ENCODE data around the gene AVP. TPM values are rescaled to one million over a fixed set of nuclear protein-coding genes. Genes with fewer than 3 reads are reported as not detected.
"Not testable (repeated sequence)": the region's sequence is repeated elsewhere in the genome, so short reads cannot be mapped to it uniquely, and the experiment has no call there.

AVP gene
- total RNA-seq, 2 experiments from 2014 or later: not detected

DNA sequence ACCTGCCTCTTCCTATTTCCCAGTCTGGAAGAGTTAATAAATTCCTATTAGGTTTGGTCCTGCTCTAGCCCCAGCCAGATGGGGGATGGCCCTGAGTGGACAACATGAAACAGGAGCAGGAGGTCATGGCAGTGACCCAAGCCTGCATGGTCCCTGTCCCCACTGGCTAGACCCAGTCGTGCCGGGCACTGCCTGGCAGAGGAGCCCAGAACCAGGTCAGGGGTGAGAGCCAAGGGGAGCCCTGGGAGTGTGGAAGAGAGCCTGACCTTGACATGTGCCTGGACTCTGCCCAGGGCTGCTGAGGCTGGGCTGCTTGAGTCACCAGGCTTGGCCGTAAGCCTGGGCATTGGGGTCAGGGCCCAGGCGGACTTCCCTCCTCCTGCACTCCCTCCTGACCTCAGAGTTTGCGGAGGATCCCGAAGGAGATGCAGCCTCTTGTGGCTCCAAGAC is 3.6 kb downstream of the AVP start:
- CTCF ChIA-PET (ENCODE audit: unreplicated experiment): no interaction called here
- no peak for DNase-seq (ENCODE audit: low spot score)
- no peak overlapping the region for H3K4me2 ChIP-seq (ENCODE audit: low read length)
- POLR2A ChIA-PET: no interaction called here
- TF ChIP-seq EZH2phosphoT487 (IDR thresholded peaks at IDR 0.05; ENCODE audit: borderline replicate concordance, low read depth, low read length): no peak
- TF ChIP-seq, protein P1, sequence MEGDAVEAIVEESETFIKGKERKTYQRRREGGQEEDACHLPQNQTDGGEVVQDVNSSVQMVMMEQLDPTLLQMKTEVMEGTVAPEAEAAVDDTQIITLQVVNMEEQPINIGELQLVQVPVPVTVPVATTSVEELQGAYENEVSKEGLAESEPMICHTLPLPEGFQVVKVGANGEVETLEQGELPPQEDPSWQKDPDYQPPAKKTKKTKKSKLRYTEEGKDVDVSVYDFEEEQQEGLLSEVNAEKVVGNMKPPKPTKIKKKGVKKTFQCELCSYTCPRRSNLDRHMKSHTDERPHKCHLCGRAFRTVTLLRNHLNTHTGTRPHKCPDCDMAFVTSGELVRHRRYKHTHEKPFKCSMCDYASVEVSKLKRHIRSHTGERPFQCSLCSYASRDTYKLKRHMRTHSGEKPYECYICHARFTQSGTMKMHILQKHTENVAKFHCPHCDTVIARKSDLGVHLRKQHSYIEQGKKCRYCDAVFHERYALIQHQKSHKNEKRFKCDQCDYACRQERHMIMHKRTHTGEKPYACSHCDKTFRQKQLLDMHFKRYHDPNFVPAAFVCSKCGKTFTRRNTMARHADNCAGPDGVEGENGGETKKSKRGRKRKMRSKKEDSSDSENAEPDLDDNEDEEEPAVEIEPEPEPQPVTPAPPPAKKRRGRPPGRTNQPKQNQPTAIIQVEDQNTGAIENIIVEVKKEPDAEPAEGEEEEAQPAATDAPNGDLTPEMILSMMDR (conservative IDR thresholded peaks at IDR 0.05; ENCODE audit: low read length): no peak
- H3K4me3 ChIP-seq (ENCODE audit: low read depth, low read length, poor library complexity, severe bottlenecking): no peak overlapping the region
- intact Hi-C loops (cut with micrococcal nuclease; ENCODE audit: unreplicated experiment): no loop called here
- no peaks in the 10 kb centered on the region for H3K79me2 ChIP-seq (ENCODE audit: insufficient read depth, low read depth, low read length)
- no TSS peak for BruUV-seq (replicated peaks)
- H3K27ac ChIP-seq (ENCODE audit: low read depth, low read length, poor library complexity, severe bottlenecking): no peak overlapping the region
- no peaks in the 10 kb centered on the region for H4K20me1 ChIP-seq (ENCODE audit: insufficient read depth, low read length)
- no peak overlapping the region for H2AFZ ChIP-seq (ENCODE audit: low read length)
- no peaks in the 10 kb centered on the region for H3K4me1 ChIP-seq (ENCODE audit: insufficient read depth, low read length, poor library complexity, severe bottlenecking)
- H3K9me3 ChIP-seq (ENCODE audit: low read length): no peaks in the 10 kb centered on the region
- no peaks in the 10 kb centered on the region for H3K36me3 ChIP-seq (ENCODE audit: insufficient read depth, low read length)
- H3K9me2 ChIP-seq (ENCODE audit: insufficient read depth, low read length): no peaks in the 10 kb centered on the region

DNA sequence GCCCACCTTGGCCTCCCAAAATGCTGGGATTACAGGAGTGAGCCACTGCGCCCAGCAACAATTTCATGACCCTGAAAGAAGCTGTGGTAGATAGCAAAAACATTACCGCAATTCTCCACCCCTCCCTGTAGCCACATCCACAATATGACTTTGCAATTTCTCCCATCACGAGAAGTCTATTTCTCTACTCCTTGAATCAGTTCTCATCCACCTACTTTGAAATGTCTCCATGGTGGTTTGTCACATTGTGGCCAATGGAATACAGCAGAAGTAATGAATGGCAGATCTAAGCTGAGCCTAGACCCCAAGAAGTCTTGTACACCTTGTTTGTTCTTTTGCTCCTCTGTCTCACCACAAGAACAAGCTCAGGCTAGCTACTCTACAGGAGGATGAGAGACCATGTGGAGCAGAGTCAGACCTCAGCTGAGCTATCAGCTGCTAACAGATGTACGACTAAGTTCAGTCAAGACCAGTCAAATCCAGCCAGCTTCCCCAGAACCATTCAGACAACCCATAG is 6.8 kb downstream of the AVP start:
- TF ChIP-seq EZH2phosphoT487 (IDR thresholded peaks at IDR 0.05; ENCODE audit: borderline replicate concordance, low read depth, low read length): no peak
- TF ChIP-seq, protein P1 (conservative IDR thresholded peaks at IDR 0.05; ENCODE audit: low read length): no peak
- H3K36me3 ChIP-seq (ENCODE audit: insufficient read depth, low read length): no peaks in the 10 kb centered on the region
- no peak overlapping the region for H3K4me2 ChIP-seq (ENCODE audit: low read length)
- no peak overlapping the region for H3K27ac ChIP-seq (ENCODE audit: low read depth, low read length, poor library complexity, severe bottlenecking)
- H2AFZ ChIP-seq (ENCODE audit: low read length): no peak overlapping the region
- no peaks in the 10 kb centered on the region for H3K9me3 ChIP-seq (ENCODE audit: low read length)
- H3K9me2 ChIP-seq (ENCODE audit: insufficient read depth, low read length): no peaks in the 10 kb centered on the region
- H3K4me1 ChIP-seq (ENCODE audit: insufficient read depth, low read length, poor library complexity, severe bottlenecking): no peaks in the 10 kb centered on the region
- no peaks in the 10 kb centered on the region for H3K79me2 ChIP-seq (ENCODE audit: insufficient read depth, low read depth, low read length)
- no TSS peak for BruUV-seq (replicated peaks)
- no peak overlapping the region for H3K4me3 ChIP-seq (ENCODE audit: low read depth, low read length, poor library complexity, severe bottlenecking)
- H4K20me1 ChIP-seq (ENCODE audit: insufficient read depth, low read length): no peaks in the 10 kb centered on the region
- no peak for DNase-seq (ENCODE audit: low spot score)
- intact Hi-C loops (cut with micrococcal nuclease; ENCODE audit: unreplicated experiment): no loop called here
- ChIA-PET CTCF (ENCODE audit: unreplicated experiment) (no interaction called here), POLR2A (no interaction called here)

DNA sequence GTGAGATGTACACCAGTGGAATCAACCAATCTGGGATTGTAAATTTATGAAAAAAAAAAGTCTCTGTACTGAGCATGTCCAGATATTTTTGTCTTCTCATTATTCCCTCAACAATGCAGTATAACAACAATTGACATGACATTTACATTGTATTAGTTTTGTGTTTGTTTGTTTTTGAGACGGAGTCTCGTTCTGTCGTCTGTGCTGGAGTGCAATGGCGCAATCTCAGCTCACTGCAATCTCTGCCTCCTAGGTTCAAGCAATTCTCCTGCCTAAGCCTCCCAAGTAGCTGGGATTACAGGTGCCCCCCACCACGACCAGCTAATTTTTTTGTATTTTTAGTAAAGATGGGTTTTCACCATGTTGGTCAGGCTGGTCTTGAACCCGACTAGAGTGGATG is 9.2 kb downstream of the AVP start:
- H3K4me3 ChIP-seq (ENCODE audit: low read depth, low read length, poor library complexity, severe bottlenecking); H3K4me1 ChIP-seq (ENCODE audit: insufficient read depth, low read length, poor library complexity, severe bottlenecking); H3K27ac ChIP-seq (ENCODE audit: low read depth, low read length, poor library complexity, severe bottlenecking); H3K9me2 ChIP-seq (ENCODE audit: insufficient read depth, low read length); POLR2A ChIA-PET; H3K36me3 ChIP-seq (ENCODE audit: insufficient read depth, low read length); intact Hi-C loops (cut with micrococcal nuclease; ENCODE audit: unreplicated experiment); H3K79me2 ChIP-seq (ENCODE audit: insufficient read depth, low read depth, low read length); CTCF ChIA-PET (ENCODE audit: unreplicated experiment); H4K20me1 ChIP-seq (ENCODE audit: insufficient read depth, low read length); DNase-seq (ENCODE audit: low spot score); BruUV-seq (replicated peaks); H3K4me2 ChIP-seq (ENCODE audit: low read length); H2AFZ ChIP-seq (ENCODE audit: low read length); H3K9me3 ChIP-seq (ENCODE audit: low read length): not testable (repeated sequence)

Data from OCI-LY7 (cell line).